HEK293 (cell line): ENCODE results near the gene NUDT22.

Experiments used
- AEBP2 ChIP-seq: fragments of 450-650 bp; formaldehyde crosslinking; IDR thresholded peaks from 2 replicates; pipeline ENCODE4 v1.5.1; 2016; ENCODE audit warnings: missing biosample characterization, missing genetic modification characterization, borderline replicate concordance
- ATF2 ChIP-seq: fragments of 450-650 bp; formaldehyde crosslinking; IDR thresholded peaks from 2 replicates; pipeline ENCODE4 v1.5.1; 2016; ENCODE audit warnings: missing biosample characterization, missing genetic modification characterization, low read depth
- HIC1 ChIP-seq: fragments of 450-650 bp; formaldehyde crosslinking; IDR thresholded peaks from 2 replicates; pipeline ENCODE4 v1.5.1; 2016; ENCODE audit warnings: missing biosample characterization, missing genetic modification characterization
- KLF10 ChIP-seq: fragments of 450-650 bp; IDR thresholded peaks from 2 replicates; pipeline ENCODE4 v1.5.1; 2018; ENCODE audit warnings: missing biosample characterization, mild to moderate bottlenecking, missing genetic modification characterization
- PRDM4 ChIP-seq: fragments of 450-650 bp; formaldehyde crosslinking; IDR thresholded peaks from 2 replicates; pipeline ENCODE4 v1.5.1; 2017; ENCODE audit warnings: missing biosample characterization, missing genetic modification characterization
- SETDB1 ChIP-seq: IDR thresholded peaks from one replicate; pipeline ENCODE4 v1.6.1; 2017; ENCODE audit warnings: mild to moderate bottlenecking, low read length, moderate library complexity, mixed read lengths; ENCODE audit not compliant: insufficient read length
- YY2 ChIP-seq: fragments of 450-650 bp; formaldehyde crosslinking; IDR thresholded peaks from 2 replicates; pipeline ENCODE4 v1.5.1; 2016; ENCODE audit warnings: missing biosample characterization, missing genetic modification characterization
- ZBTB10 ChIP-seq: fragments of 450-650 bp; formaldehyde crosslinking; IDR thresholded peaks from 2 replicates; pipeline ENCODE4 v1.5.1; 2016; ENCODE audit warnings: missing biosample characterization, missing genetic modification characterization
- ZEB2 ChIP-seq: fragments of 450-650 bp; formaldehyde crosslinking; IDR thresholded peaks from 2 replicates; pipeline ENCODE4 v1.5.1; 2016; ENCODE audit warnings: missing biosample characterization, missing genetic modification characterization
- ZNF174 ChIP-seq: fragments of 450-650 bp; formaldehyde crosslinking; IDR thresholded peaks from 2 replicates; pipeline ENCODE4 v1.5.0; 2017; ENCODE audit warnings: missing biosample characterization, mild to moderate bottlenecking, missing genetic modification characterization
- ZNF214 ChIP-seq: fragments of 450-650 bp; formaldehyde crosslinking; IDR thresholded peaks from 2 replicates; pipeline ENCODE4 v1.5.1; 2017; ENCODE audit warnings: missing biosample characterization, mild to moderate bottlenecking, missing genetic modification characterization, borderline replicate concordance
- ZNF266 ChIP-seq: fragments of 450-650 bp; formaldehyde crosslinking; IDR thresholded peaks from 2 replicates; pipeline ENCODE4 v1.5.1; 2016; ENCODE audit warnings: missing biosample characterization, missing genetic modification characterization, low read depth
- ZNF302 ChIP-seq: fragments of 450-650 bp; formaldehyde crosslinking; IDR thresholded peaks from 2 replicates; pipeline ENCODE4 v1.5.1; 2016; ENCODE audit warnings: missing biosample characterization, missing genetic modification characterization, low read depth
- ZNF398 ChIP-seq: fragments of 450-650 bp; formaldehyde crosslinking; IDR thresholded peaks from 2 replicates; pipeline ENCODE4 v1.5.1; 2017; ENCODE audit warnings: missing biosample characterization, missing genetic modification characterization
- ZNF600 ChIP-seq: fragments of 450-650 bp; formaldehyde crosslinking; IDR thresholded peaks from 2 replicates; pipeline ENCODE4 v1.5.1; 2016; ENCODE audit warnings: missing biosample characterization, missing genetic modification characterization
- ZNF639 ChIP-seq: fragments of 450-650 bp; formaldehyde crosslinking; IDR thresholded peaks from 2 replicates; pipeline ENCODE4 v1.5.1; 2016; ENCODE audit warnings: missing biosample characterization, missing genetic modification characterization
- ZNF645 ChIP-seq: fragments of 450-650 bp; formaldehyde crosslinking; IDR thresholded peaks from 2 replicates; pipeline ENCODE4; 2016; ENCODE audit warnings: missing biosample characterization, missing genetic modification characterization
- ZNF670 ChIP-seq: fragments of 450-650 bp; formaldehyde crosslinking; IDR thresholded peaks from 2 replicates; pipeline ENCODE4 v1.5.1; 2016; ENCODE audit warnings: missing biosample characterization, missing genetic modification characterization, low read depth
- ZSCAN18 ChIP-seq: fragments of 450-650 bp; formaldehyde crosslinking; IDR thresholded peaks from 2 replicates; pipeline ENCODE4 v1.5.1; 2016; ENCODE audit warnings: missing biosample characterization, missing genetic modification characterization

Gene NUDT22

GRCh38 chr11:64225608-64226506 lies at the start of gene NUDT22, which contains the start of gene TRPT1 (continued):
- TF ChIP-seq HIC1 (tag by site-specific recombination) = peak; percentile 70; the same call in 1 of the 2 replicates
- TF ChIP-seq ZNF398 (tag by site-specific recombination) = peak; percentile 77
- TF ChIP-seq ZNF639 (tag by site-specific recombination) = no peak
- TF ChIP-seq YY2 (tag by site-specific recombination) = no peak
- no peak for TF ChIP-seq ZSCAN18 (tag by site-specific recombination)
- no peak for TF ChIP-seq SETDB1
- peak; percentile 64; the same call in 1 of the 2 replicates for TF ChIP-seq ZNF600
- no peak for TF ChIP-seq AEBP2 (tag by site-specific recombination)
- no peak for TF ChIP-seq ATF2 (tag by site-specific recombination)
- TF ChIP-seq ZNF645 (tag by site-specific recombination) = no peak
- 0 out of 2 replicates have a peak, but pooled peaks have one; percentile 19 for TF ChIP-seq ZBTB10 (tag by site-specific recombination)
- TF ChIP-seq PRDM4 (tag by site-specific recombination) = no peak
- no peak for TF ChIP-seq ZNF214 (tag by site-specific recombination)
- TF ChIP-seq ZNF174 (tag by site-specific recombination) = no peak
- TF ChIP-seq ZNF302 = no peak
- peak; percentile 68 for TF ChIP-seq KLF10 (tag by site-specific recombination)
- no peak for TF ChIP-seq ZNF670 (tag by site-specific recombination)
- TF ChIP-seq ZNF266 (tag by site-specific recombination) = no peak
- TF ChIP-seq ZEB2 (tag by site-specific recombination) = no peak; the same call in 1 of the 2 replicates
